Stimulated activated CD8-positive, alpha-beta memory T cell treated with anti-CD3 and anti-CD28 coated beads, Interleukin-7, amount 100 ng/mL, for 4 hours (primary cell): ENCODE data around the gene ANK3.

ENCODE experiments used
- DNase-seq, 2 donors: peaks; one replicate each; pipeline ENCODE4 v3.0.0-alpha.2; 2020; ENCODE audit warnings: low read depth in 2 of 2

The ANK3 gene

DNA sequence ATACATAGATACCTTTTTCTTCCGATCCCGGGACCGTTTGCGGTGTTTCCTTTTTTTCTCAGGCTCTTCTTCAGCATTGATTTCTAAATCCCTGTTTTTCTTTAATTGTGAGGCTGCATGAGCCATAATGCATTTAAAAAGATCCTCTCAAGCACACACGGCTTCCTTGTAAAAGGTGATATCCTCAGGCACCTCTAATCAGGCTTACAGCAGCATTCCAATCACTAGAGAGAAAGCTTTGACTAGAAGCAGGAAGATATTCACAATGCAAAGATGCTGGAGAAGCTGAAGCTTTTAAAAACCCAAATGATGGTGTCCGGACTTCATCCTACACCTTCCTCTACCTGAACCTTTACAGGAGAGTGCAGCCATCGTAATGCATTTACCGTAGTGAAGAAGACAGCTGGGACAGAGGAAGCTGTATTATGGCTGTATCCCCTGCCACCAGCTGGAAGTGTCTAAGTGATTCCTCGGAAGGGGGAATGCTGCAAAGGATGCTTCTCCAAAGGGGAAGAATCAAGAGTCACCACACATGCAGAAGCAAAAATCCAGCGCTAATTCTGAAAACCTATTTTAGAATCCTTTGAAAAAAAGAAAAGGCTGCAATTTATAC lies at the start of gene ANK3:
TSS of gene ANK3 (minus strand) at position 463 of the 613 bp plus-strand sequence. CDS start at position 126, 337 bp downstream.
- DNase-seq: no peak

DNA sequence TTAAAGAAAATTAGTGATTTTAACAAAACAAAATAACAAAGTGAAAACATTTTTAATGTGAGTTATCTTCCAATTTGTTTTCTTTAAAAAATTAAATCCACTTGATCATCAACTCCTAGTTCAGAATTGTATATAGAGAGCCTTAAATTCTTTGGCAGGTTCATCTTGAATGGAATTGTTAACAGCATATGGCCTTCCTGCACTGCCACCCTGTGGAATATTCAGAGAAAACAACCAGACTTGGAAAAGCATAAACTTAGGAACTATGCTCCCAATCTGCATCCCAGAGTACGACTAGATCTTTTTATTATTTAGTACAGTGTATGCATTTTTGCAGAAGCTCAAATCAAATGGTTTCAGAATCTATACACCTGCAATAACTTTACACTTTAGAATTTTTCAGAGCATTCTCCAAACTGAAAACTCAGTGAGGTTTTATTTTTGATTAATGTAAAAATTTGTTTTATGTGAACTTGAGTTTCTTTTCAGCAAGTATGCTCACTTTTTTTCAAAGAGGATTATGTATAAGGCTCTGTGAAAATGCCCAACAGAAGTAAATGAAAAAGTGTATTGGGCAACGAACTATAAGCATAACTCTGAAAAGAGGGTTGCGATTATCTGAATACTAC lies 44.9 kb upstream of the ANK3 start:
- no peak for DNase-seq

DNA sequence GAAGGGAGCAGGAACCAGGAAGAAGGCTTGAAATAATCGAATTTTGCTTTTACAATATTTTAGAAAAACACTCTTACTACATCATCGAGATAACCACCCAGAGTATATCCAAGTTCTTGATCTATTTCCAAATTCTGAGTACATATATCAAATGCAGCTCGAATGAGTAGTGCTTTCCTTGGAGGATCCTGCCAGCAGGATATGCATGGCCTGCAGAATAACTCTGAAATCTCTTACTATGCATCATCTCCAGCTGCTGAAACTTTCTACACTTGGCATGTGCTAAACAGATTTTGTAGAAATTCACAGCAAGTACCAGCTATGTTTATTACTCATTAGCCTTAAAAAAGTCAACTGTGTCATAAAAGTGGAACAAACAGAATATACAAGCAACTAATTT lies 44.0 kb upstream of the ANK3 start:
- DNase-seq: no peak

- DNase-seq: no peak
Measured at GRCh38 chr10:60430836-60431597, 41.3 kb upstream of the ANK3 start.

- no peak for DNase-seq
Measured at GRCh38 chr10:60430017-60430416, 40.3 kb upstream of the ANK3 start.

- DNase-seq: no peak
Measured at GRCh38 chr10:60429084-60429849, 39.6 kb upstream of the ANK3 start.

DNA sequence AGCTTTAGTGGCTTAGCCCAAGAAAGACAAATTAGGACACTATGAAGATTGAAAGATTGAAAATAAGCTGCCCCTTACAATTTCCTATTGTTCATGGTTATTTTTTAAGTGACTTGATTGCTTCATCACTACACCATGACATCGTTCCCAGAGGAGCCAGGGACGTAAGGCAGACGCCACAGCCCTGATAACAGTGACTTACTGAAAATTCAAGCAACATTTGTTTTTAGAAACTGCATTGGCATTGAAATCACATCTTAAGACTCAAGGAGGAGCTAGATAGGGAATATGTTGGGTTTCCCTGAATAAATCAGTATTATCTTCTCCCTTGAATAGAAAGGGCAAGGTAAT lies 38.7 kb upstream of the ANK3 start:
- DNase-seq: no peak

- no peak for DNase-seq
Measured at GRCh38 chr10:60427709-60428386, 38.2 kb upstream of the ANK3 start.

DNA sequence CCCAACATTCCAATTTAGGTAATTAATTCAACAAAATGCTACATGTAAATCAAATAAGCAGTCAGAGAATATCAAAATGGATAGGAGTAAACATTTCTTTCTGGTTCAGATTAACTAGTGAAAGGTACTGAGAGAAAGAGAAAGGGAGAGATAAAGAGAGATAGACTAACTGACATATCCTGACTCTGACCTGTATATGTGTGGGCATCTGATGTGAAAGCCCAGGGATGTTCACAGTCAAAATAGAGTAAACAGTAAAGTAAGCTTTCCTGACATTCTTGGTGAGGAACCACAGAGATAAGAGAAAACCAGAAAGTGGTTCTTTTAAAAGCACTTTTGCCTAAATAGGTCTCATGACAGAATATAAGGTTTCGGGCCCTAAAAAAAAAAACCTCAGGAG lies 37.5 kb upstream of the ANK3 start:
- DNase-seq: no peak

DNA sequence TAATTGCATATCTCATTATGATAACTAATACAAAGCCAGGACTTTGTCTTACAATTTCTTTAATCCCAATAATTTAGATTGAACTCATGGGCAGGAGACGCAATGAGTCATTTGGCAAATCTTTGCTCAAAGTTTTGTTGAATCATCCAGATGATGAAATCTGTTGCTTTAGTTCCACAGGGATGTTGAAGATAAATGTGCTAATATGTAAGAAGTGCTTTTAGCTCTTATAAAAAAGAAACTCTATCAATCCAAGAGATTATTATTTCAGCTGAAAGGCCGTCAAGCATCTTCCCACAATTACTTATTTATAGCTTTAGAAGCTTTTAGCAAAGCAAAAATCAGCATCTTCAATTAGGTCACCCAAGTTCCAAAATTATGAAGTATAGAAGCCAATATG lies 36.8 kb upstream of the ANK3 start:
- DNase-seq: no peak

- no peak for DNase-seq
Measured at GRCh38 chr10:60425392-60426110, 35.9 kb upstream of the ANK3 start.

DNA sequence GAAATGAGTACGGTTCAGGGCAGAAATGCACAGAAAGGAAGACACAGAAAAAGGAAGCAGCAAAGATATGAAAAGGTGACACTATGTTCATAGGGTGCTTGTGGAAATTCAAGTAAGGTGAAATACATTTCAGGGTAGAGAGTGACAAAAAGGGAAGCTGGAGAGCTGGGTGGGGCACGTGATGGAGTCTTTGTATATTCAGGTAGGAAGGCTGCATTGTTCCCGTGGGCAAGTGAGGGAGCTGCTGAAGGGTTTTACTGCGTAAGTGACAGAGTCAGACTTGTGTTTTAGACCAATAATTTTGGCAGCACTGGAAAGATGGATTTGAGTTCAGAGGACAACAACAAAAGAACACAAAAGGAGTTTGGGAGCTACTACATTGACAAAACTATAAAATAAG lies 35.3 kb upstream of the ANK3 start:
- no peak for DNase-seq

GRCh38 chr10:60423920-60424319 lies 34.2 kb upstream of the ANK3 start:
- DNase-seq: no peak

- no peak for DNase-seq
Measured at GRCh38 chr10:60422809-60423208, 33.1 kb upstream of the ANK3 start.

DNA sequence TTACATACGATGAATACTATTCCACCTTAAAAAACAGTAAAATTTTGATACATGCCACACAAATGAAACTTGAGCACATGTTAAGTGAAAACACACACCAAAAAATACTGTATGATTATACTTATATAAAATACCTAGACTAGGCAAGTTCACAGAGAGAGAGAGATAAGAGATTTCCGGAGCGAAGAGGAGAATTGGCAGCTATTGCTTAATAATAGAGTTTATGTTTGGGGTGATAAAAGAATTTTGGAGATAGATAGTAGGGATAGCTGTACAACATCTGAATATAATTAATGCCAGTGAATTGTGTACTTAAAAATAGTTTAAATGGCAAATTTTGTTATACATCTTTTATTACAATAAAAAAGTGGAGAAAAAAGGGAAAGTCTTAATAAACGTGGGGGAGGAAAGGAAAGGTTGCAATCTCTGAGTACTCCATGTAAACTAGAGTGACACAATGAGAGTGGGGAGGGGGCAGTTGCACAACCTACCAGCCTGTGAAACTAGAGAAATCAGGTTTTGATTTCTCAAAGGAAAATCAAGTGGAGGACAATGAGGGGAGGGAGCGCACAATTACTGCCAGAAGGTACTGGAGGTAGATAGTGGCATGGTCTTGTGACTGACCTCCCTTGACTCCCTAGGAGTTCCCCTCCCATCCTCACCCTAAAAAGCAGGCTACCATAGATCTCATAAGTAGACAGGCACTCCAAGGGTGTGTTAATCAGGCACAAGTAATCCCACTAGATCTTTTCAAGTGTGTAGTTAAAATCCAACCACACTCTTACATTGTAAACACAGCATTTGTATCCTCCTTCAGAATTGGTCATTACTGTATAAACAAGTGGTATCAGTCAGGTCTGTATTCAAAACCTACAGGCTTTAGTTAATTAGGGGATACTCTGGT lies 31.6 kb upstream of the ANK3 start:
- DNase-seq: no peak

DNA sequence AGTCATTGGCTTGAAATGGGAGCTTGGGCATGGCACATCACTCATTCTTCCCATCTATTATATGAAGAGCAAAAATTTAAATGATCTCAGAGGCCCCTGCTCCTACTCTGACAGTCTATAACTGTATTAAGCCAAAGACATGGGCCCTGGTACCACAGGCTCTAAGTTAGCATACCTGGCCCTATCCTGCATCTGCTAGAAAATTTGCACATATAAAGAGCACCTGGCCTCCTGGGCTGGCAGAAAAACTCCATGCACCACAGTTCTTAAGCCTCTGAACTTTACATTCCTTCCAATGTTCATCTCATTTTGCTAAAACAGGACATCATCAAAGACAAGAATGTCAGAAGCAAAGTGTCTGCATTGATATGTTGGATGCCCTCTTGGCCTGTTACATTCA lies 29.6 kb upstream of the ANK3 start:
- DNase-seq: no peak

DNA sequence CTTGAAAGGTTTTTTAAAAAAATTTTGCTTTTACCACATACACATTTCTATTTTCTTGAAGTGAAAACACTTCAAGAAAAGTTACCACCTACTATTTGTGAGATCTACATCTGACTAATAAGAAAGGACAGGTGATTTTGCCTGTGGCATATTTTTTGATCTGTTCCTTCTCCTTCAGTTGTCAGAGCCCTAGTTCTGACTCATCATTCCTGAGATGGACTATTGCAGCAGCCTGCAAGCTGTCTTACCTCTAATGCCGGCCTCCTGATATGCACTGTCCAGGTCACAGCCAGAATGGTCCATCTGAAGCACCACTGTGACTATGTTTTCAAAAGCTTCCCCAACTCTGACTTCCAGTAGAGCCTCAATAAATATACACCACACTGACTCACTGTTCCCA lies 28.2 kb upstream of the ANK3 start:
- no peak for DNase-seq

DNA sequence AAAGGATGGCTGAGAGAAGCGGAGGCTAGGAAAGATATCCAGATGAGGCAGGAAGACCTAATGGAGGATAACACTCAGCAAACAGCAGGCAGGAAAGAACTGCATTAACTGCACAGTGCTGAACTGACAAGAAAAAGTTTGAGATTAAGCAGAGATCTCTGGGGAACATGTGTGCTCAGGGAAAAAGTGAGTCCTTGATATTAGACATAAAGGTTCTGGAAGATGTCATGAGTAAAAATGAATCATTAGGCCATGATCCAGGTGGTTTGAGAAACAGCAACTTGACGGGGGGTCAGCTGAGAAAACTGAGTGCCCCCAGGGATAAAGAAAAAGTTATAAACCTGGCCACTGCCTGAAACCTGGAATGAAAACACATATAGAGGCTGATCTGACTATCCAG lies 27.3 kb upstream of the ANK3 start:
- DNase-seq: no peak

DNA sequence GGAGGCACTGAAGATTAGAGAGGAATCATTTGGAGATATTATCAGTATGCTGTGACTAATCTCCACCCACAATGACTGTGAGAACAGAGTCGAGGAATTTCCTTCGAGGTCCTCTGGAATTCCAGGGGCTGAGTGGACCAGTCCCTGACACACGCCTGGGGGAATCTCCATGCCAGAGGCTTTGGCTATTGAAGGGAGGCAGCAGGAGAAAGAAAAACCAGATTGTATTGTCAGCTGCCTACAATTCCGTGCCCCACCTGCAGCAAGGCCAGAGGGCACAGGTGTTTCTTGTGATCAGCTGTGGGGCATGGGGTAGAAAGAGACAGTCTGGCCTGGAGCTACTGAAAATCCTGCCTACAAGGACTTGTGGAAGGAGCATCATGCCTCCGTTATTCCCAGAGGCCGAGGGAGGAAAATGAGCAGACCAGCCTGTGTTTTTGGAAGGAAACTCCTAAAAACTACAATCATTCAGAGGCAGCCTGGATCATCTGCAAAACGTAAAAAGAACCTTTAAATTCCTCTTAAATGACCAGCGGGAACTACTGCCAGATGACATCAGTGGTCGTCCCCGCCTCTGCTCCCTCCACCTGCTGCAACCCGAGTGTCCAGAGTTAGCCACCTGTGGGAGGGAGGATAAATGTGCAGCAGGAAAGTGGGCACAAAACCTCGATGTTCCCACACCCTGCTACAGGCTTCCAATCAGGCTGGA lies 25.4 kb upstream of the ANK3 start:
- no peak for DNase-seq

DNA sequence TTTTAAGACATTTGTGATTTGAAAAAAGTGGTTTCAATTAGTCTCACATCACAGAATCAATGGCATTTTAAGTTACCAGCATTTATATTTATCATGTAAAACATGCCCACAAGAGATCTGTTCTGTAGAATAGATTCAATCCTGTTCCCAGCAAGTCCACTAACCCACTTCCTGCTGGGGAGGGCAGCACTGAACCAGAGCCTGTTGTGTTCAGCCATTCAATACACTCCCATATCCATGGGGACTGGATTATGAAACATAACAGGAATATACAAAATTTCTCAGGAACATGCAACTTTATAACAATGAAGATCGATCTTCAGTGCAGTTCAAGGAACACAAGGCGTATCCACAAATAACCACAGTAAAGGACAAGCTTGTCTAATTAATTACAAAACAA lies 24.4 kb upstream of the ANK3 start:
- DNase-seq: no peak
